HepG2 (cell line): Measurements from ENCODE around the gene TTLL7. TPM values are rescaled to one million over a fixed set of nuclear protein-coding genes. Genes with fewer than 3 reads are reported as not detected.
A peak's percentile ranks its signal among the peaks of the same experiment; 100 is the strongest.

Experiments used
- ATAC-seq: fragments of 200-7000 bp; cut with Tn5 transposase; 3 replicates; pipeline ENCODE4 v1.9.1; 2020; ENCODE audit warnings: mild to moderate bottlenecking, moderate library complexity
- Bru-seq: library from RNA; stranded (reverse); fragments of 400-500 nt; gene quantifications from one replicate; lab custom pipeline; 2021; lab: Mats Ljungman, UMichigan
- BruChase-seq, 2 experiments: library from RNA; stranded (reverse); fragments of 400-500 nt; gene quantifications; one replicate each; lab custom pipeline; 2021; lab: Mats Ljungman, UMichigan
- BruUV-seq: library from RNA; stranded (reverse); fragments of 400-500 nt; replicated peaks from 2 replicates; lab custom pipeline; 2021; lab: Mats Ljungman, UMichigan
- CTCF ChIA-PET: fragments of 300-600 bp; formaldehyde crosslinking; extraction: SDS; loops from one replicate; lab custom pipeline; 2021; ENCODE audit warnings: low total read pairs, inconsistent platforms, low intra/inter-chr PET ratio; lab: Yijun Ruan, JAX
- POLR2A ChIA-PET: fragments of 350-600 bp; sonication (Branson Sonifier 250); formaldehyde crosslinking; loops from one replicate; lab custom pipeline; 2020; ENCODE audit warnings: antibody characterized with exemption, inconsistent platforms; lab: Yijun Ruan, JAX
- DNase-seq: peaks from one replicate; pipeline ENCODE4 v3.0.0-alpha.2; 2015; ENCODE audit warnings: low spot score
- FAIRE-seq: peaks from 3 replicates; lab custom pipeline; 2011; peaks lifted over from hg19 to GRCh38; lab: Jason Lieb, UNC
- H2AFZ ChIP-seq: one replicate; pipeline ENCODE4 v1.6.1; 2011; ENCODE audit warnings: low read length, inconsistent platforms
- H3K27ac ChIP-seq: fragments of 300-600 bp; 3 replicates; pipeline ENCODE4 v1.8.0; 2011; ENCODE audit warnings: mixed run types, mild to moderate bottlenecking, mixed read lengths, low read length, inconsistent platforms; ENCODE audit not compliant: insufficient read depth; ENCODE audit errors: extremely low read length
- H3K27me3 ChIP-seq, 2 experiments: fragments of 200-600 bp in 1 of 2; 2 replicates in 1 of 2; 3 replicates in 1 of 2; pipeline versions ENCODE4 v1.6.0 to v1.8.0; 2011; ENCODE audit warnings: low read length in 2 of 2, mild to moderate bottlenecking in 2 of 2, moderate library complexity in 2 of 2, inconsistent platforms in 1 of 2; ENCODE audit not compliant: insufficient read depth in 2 of 2, control insufficient read depth in 1 of 2
- H3K36me3 ChIP-seq, 2 experiments: fragments of 200-600 bp in 1 of 2; replicated peaks in 1 of 2; 2 replicates in 1 of 2; 3 replicates in 1 of 2; pipeline versions ENCODE4 v1.5.1 to v1.8.0; 2011; ENCODE audit warnings: low read length in 2 of 2, inconsistent platforms in 1 of 2; ENCODE audit not compliant: insufficient read depth in 2 of 2, control insufficient read depth in 1 of 2
- H3K4me1 ChIP-seq: 2 replicates; pipeline ENCODE4 v1.5.1; 2012; ENCODE audit warnings: low read length, inconsistent platforms; ENCODE audit not compliant: insufficient read depth
- H3K4me2 ChIP-seq: 2 replicates; pipeline ENCODE4 v1.6.0; 2011; ENCODE audit warnings: low read depth, low read length, inconsistent platforms
- H3K4me3 ChIP-seq, 3 experiments: fragments of 200-600 bp in 1 of 3; sonication (generic), shearing (Covaris generic) in 1 of 3; replicated peaks in 1 of 3; 2 replicates each; pipeline ENCODE4 v1.5.1; 2011 to 2016; ENCODE audit warnings: low read length in 3 of 3, inconsistent platforms in 2 of 3, low read depth in 2 of 3, mild to moderate bottlenecking in 2 of 3, control low read depth in 1 of 3, mixed read lengths in 1 of 3; ENCODE audit not compliant: insufficient read depth in 1 of 3
- H3K79me2 ChIP-seq: one replicate; pipeline ENCODE4 v1.6.1; 2011; ENCODE audit warnings: low read length, inconsistent platforms; ENCODE audit not compliant: insufficient read depth
- H3K9ac ChIP-seq: 2 replicates; pipeline ENCODE4 v1.6.0; 2011; ENCODE audit warnings: mild to moderate bottlenecking, low read depth, low read length, inconsistent platforms; ENCODE audit not compliant: insufficient read depth
- H3K9me3 ChIP-seq: 2 replicates; pipeline ENCODE4 v1.5.1; 2012; ENCODE audit warnings: mild to moderate bottlenecking, low read length
- H4K20me1 ChIP-seq: 2 replicates; pipeline ENCODE4 v1.6.0; 2011; ENCODE audit warnings: inconsistent platforms, mild to moderate bottlenecking, low read length, moderate library complexity; ENCODE audit not compliant: insufficient read depth
- ASH2L ChIP-seq: fragments of 300-600, 200-600 bp; sonication (generic); IDR thresholded peaks from 2 replicates; pipeline ENCODE4 v1.7.0; 2017; ENCODE audit warnings: low read depth, mild to moderate bottlenecking, moderate library complexity, mixed read lengths, low read length; ENCODE audit not compliant: insufficient read length
- EED ChIP-seq: sonication (generic); formaldehyde crosslinking; IDR thresholded peaks from 2 replicates; pipeline ENCODE4 v1.5.0; 2020; ENCODE audit warnings: mild to moderate bottlenecking, missing genetic modification reagents
- HDAC1 ChIP-seq: sonication (generic); formaldehyde crosslinking; IDR thresholded peaks from 2 replicates; pipeline ENCODE4 v1.5.1; 2020; ENCODE audit warnings: mild to moderate bottlenecking, missing genetic modification reagents
- KDM2A ChIP-seq: sonication (generic); formaldehyde crosslinking; IDR thresholded peaks from 2 replicates; pipeline ENCODE4 v1.4.0; 2020; ENCODE audit warnings: low read depth, missing genetic modification reagents, borderline replicate concordance
- MAFK ChIP-seq, 2 experiments: IDR thresholded peaks in 1 of 2; conservative IDR thresholded peaks in 1 of 2; 2 replicates each; pipeline ENCODE4 v1.6.1; 2011; ENCODE audit warnings: improper control_type of control experiment in 2 of 2, low read length in 2 of 2
- MTF1 ChIP-seq: sonication (generic); formaldehyde crosslinking; IDR thresholded peaks from 2 replicates; pipeline ENCODE4 v1.5.0; 2020; ENCODE audit warnings: missing genetic modification reagents
- RBFOX2 ChIP-seq: fragments of 200-400 bp; formaldehyde crosslinking; IDR thresholded peaks from 2 replicates; pipeline ENCODE4 v1.6.1; 2017; ENCODE audit warnings: low read depth, mild to moderate bottlenecking, low read length
- SOX13 ChIP-seq, 3 experiments: fragments of 450-650 bp in 1 of 3; sonication (generic) in 1 of 3; formaldehyde crosslinking in 1 of 3; IDR thresholded peaks in 2 of 3; conservative IDR thresholded peaks in 1 of 3; 2 replicates each; pipeline versions ENCODE4 v1.5.0 to v1.6.1; 2016 to 2020; ENCODE audit warnings: antibody characterized with exemption in 1 of 3, mild to moderate bottlenecking in 1 of 3, missing compliant biosample characterization in 1 of 3, missing genetic modification reagents in 1 of 3, moderate library complexity in 1 of 3
- SOX6 ChIP-seq, 2 experiments: fragments of 450-650 bp in 1 of 2; sonication (generic) in 1 of 2; formaldehyde crosslinking in 1 of 2; IDR thresholded peaks; 2 replicates each; pipeline versions ENCODE4 v1.4.0 to v1.6.1; 2017 to 2020; ENCODE audit warnings: antibody characterized with exemption in 1 of 2, mild to moderate bottlenecking in 1 of 2, missing genetic modification reagents in 1 of 2
- TFAP4 ChIP-seq: sonication (generic); IDR thresholded peaks from 2 replicates; pipeline ENCODE4 v1.6.1; 2016; ENCODE audit warnings: low read depth, borderline replicate concordance
- ZMYM4 ChIP-seq: sonication (generic); formaldehyde crosslinking; IDR thresholded peaks from 2 replicates; pipeline ENCODE4 v1.8.1; 2023; ENCODE audit warnings: mild to moderate bottlenecking, missing genetic modification reagents
- ZNF496 ChIP-seq: sonication (generic); formaldehyde crosslinking; IDR thresholded peaks from 2 replicates; pipeline ENCODE4 v1.8.1; 2023; ENCODE audit warnings: mild to moderate bottlenecking, moderate library complexity, missing genetic modification reagents; ENCODE audit not compliant: insufficient replicate concordance
- ZNF549 ChIP-seq: sonication (generic); formaldehyde crosslinking; IDR thresholded peaks from 2 replicates; pipeline ENCODE4 v1.5.0; 2020; ENCODE audit warnings: missing genetic modification reagents
- ZNF883 ChIP-seq: sonication (generic); formaldehyde crosslinking; IDR thresholded peaks from 2 replicates; pipeline ENCODE4 v1.5.1; 2020; ENCODE audit warnings: mild to moderate bottlenecking, missing genetic modification reagents; ENCODE audit errors: not compliant biosample characterization
- WGBS: methylation state at CpG from one replicate; pipeline ENCODE4 v1.1.6; 2017; ENCODE audit warnings: low lambda C conversion rate; 5-methylcytosine and 5-hydroxymethylcytosine counted together
- in situ Hi-C: cut with HindIII; loops from 2 replicates; pipeline ENCODE4 v1.10.0; 2017; ENCODE audit warnings: low pct_unique_long_range_greater_than_20kb; ENCODE audit not compliant: extremely low pct_ligation_motif_present
- intact Hi-C: fragments of 100-400 bp; cut with micrococcal nuclease; formaldehyde crosslinking; loops from one replicate; pipeline ENCODE4 v1.10.0; 2022; ENCODE audit not compliant: unreplicated experiment
- long read RNA-seq, 2 experiments: library from RNA in 1 of 2; library from polyadenylated mRNA in 1 of 2; stranded (forward) in 1 of 2; unstranded in 1 of 2; transcript quantifications; one replicate each; pipeline ENCODE4 v2.0.0, GENCODE V29; 2019 to 2022
- polyA minus RNA-seq, 3 experiments: library from RNA; depleted of rRNA, polyadenylated mRNA; stranded (reverse); fragments of >200 nt; gene quantifications; 2 replicates each; pipeline ENCODE4 v1.2.3, GENCODE V29; 2011; ENCODE audit warnings: low replicate concordance in 1 of 3
- polyA plus RNA-seq, 8 experiments: library from polyadenylated mRNA; depleted of rRNA in 3 of 8; stranded (reverse) in 7 of 8; unstranded in 1 of 8; fragments of >200 nt; fragmentation: Illumina TruSeq in 4 of 8; extraction: Trizol in 4 of 8; gene quantifications; 2 replicates each; pipeline versions ENCODE4 v1.2.1 to v1.2.3, GENCODE V29; 2011 to 2016; ENCODE audit warnings: low read depth in 4 of 8, missing spikeins in 1 of 8, mixed read lengths in 1 of 8; ENCODE audit not compliant: insufficient read depth in 1 of 8
- total RNA-seq, 5 experiments: library from RNA; depleted of rRNA; stranded (reverse); fragments of >200 nt; fragmentation: Illumina TruSeq; extraction: Trizol; gene quantifications; 2 replicates each; pipeline ENCODE4 v1.2.3, GENCODE V29; 2016; ENCODE audit warnings: low read depth in 1 of 5

TTLL7 gene
- total RNA-seq (2016; rRNA removed; fragmentation: Illumina TruSeq; extraction: Trizol) (0.22 and 0.38 TPM in 2 replicates), polyA plus RNA-seq (2011; rRNA removed) (0.07 and 0.13 TPM in 2 replicates), polyA minus RNA-seq (2011; rRNA and poly(A)+ RNA removed; ENCODE audit: low replicate concordance) (0.35 TPM in 1 of 2 replicates, not detected in the other), Bru-seq, nascent RNA (percentile 19 among the genes with signal in this experiment), BruChase-seq, experiment 1, labeled RNA remaining after a 6-hour chase (percentile 16 among the genes with signal in this experiment), BruChase-seq, experiment 2, labeled RNA remaining after a 2-hour chase (percentile 12 among the genes with signal in this experiment)
- total RNA-seq (2016; cell fraction: cytosol; rRNA removed; fragmentation: Illumina TruSeq; extraction: Trizol; ENCODE audit: low read depth), result 0.30 and 0.71 TPM in 2 replicates
- 0.24 and 0.46 TPM in 2 replicates for total RNA-seq (2016; cell fraction: insoluble cytoplasmic fraction; rRNA removed; fragmentation: Illumina TruSeq; extraction: Trizol)
- 0.21 and 0.37 TPM in 2 replicates for total RNA-seq (2016; cell fraction: membrane; rRNA removed; fragmentation: Illumina TruSeq; extraction: Trizol)
- 0.25 and 0.47 TPM in 2 replicates for total RNA-seq (2016; cell fraction: nucleus; rRNA removed; fragmentation: Illumina TruSeq; extraction: Trizol)
- polyA plus RNA-seq (2011; cell fraction: cytosol; rRNA removed), result 0.04 and 0.10 TPM in 2 replicates
- 0.08 and 0.19 TPM in 2 replicates for polyA plus RNA-seq (2011; cell fraction: nucleus; rRNA removed)
- polyA plus RNA-seq (2012), result 0.20 TPM in 1 of 2 replicates, not detected in the other
- not detected in 2 replicates for polyA plus RNA-seq (2016; cell fraction: cytosol; fragmentation: Illumina TruSeq; extraction: Trizol; ENCODE audit: low read depth)
- polyA plus RNA-seq (2016; cell fraction: insoluble cytoplasmic fraction; fragmentation: Illumina TruSeq; extraction: Trizol; ENCODE audit: low read depth), result 0.29 and 0.39 TPM in 2 replicates
- polyA plus RNA-seq (2016; cell fraction: membrane; fragmentation: Illumina TruSeq; extraction: Trizol; ENCODE audit: low read depth), result 0.14 TPM in 1 of 2 replicates, not detected in the other
- polyA plus RNA-seq (2016; cell fraction: nucleus; fragmentation: Illumina TruSeq; extraction: Trizol; ENCODE audit: insufficient read depth, low read depth), result 0.44 and 0.72 TPM in 2 replicates
- polyA minus RNA-seq (2011; cell fraction: cytosol; rRNA and poly(A)+ RNA removed), result not detected in 2 replicates
- polyA minus RNA-seq (2011; cell fraction: nucleus; rRNA and poly(A)+ RNA removed), result not detected in 2 replicates
- long read RNA-seq, experiment 1, result 0 reads
- long read RNA-seq, experiment 2, result 0 reads

- Histone ChIP-seq H3K79me2 (no peaks in the 10 kb centered on the region), H4K20me1 (no peaks in the 10 kb centered on the region), H3K4me2 (peak within 1 kb of the TSS; percentile 74), H3K27ac (no peak within 1 kb of the TSS), H3K36me3 (no peaks in the 10 kb centered on the region), H3K9me3 (no peaks in the 10 kb centered on the region), H2AFZ (no peak within 1 kb of the TSS), H3K4me1 (peaks cover 6% of the 10 kb centered on the region), H3K4me3 (peak within 1 kb of the TSS; percentile 60 to 76 (median 75); a peak in 5 of 6 replicates), H3K9ac (peak within 1 kb of the TSS; percentile 61; the same call in 1 of the 2 replicates), H3K27me3 (peaks cover 1 to 23% of the 10 kb centered on the region in 2 experiments; a peak in 4 of 5 replicates)
- DNase-seq, result peak; percentile 10
- ChIA-PET CTCF (no interaction called here), POLR2A (no interaction called here)
- in situ Hi-C loops, result no loop called here
- ATAC-seq, result peak; percentile 93
- intact Hi-C loops, result no loop called here
- no peak for FAIRE-seq
- WGBS, result 20% methylated on average over 18 of the region's 73 CpGs
- no TSS peak for BruUV-seq
- TF ChIP-seq SOX13 (IDR thresholded peaks at IDR 0.05), result no peak
- no peak for TF ChIP-seq SOX13 (CRISPR knock-in tag; conservative IDR thresholded peaks at IDR 0.05 in 1 of 2, IDR thresholded peaks at IDR 0.05 in 1 of 2)
- TF ChIP-seq ASH2L, result no peak
- TF ChIP-seq ZNF549 (CRISPR knock-in tag), result no peak
- TF ChIP-seq KDM2A, result peak; percentile 74; the same call in 1 of the 2 replicates
- no peak for TF ChIP-seq ZNF496
- TF ChIP-seq MTF1 (CRISPR knock-in tag), result no peak
- peak; percentile 52; the same call in 1 of the 2 replicates for TF ChIP-seq ZMYM4 (CRISPR knock-in tag)
- 0 out of 2 replicates have a peak, but pooled peaks have one; percentile 20 for TF ChIP-seq RBFOX2
- no peak for TF ChIP-seq EED (CRISPR knock-in tag)
- TF ChIP-seq HDAC1 (CRISPR knock-in tag), result peak; percentile 49; the same call in 1 of the 2 replicates
- TF ChIP-seq MAFK (conservative IDR thresholded peaks at IDR 0.05 in 1 of 2, IDR thresholded peaks at IDR 0.05 in 1 of 2; ENCODE audit: low read length in 2 of 2), result no peak
- TF ChIP-seq SOX6 (IDR thresholded peaks at IDR 0.05), result no peak
- TF ChIP-seq SOX6 (CRISPR knock-in tag; IDR thresholded peaks at IDR 0.05), result no peak
- peak; percentile 56; the same call in 1 of the 2 replicates for TF ChIP-seq TFAP4
- TF ChIP-seq ZNF883 (CRISPR knock-in tag), result peak; percentile 29
Measured at GRCh38 chr1:83998498-83999315, at the start of gene TTLL7. TSS of gene TTLL7 (minus strand) at chr1:83999132. CDS start at chr1:83952211, 46,921 bp downstream.
